HepG2 (cell line): ENCODE measurements around the gene NOTUM. TPM values are rescaled to one million over a fixed set of nuclear protein-coding genes. Genes with fewer than 3 reads are reported as not detected.

Source experiments
- ADNP ChIP-seq: sonication (generic); formaldehyde crosslinking; IDR thresholded peaks from 2 replicates; pipeline ENCODE4 v1.4.0; 2020; ENCODE audit warnings: missing genetic modification reagents
- AHR ChIP-seq: IDR thresholded peaks from 2 replicates; pipeline ENCODE4 v1.6.1; 2018; ENCODE audit warnings: missing genetic modification reagents, missing compliant biosample characterization
- CHD2 ChIP-seq: IDR thresholded peaks from 2 replicates; pipeline ENCODE4 v1.6.1; 2011; ENCODE audit warnings: low read depth, low read length, improper control_type of control experiment
- SIX1 ChIP-seq: sonication (generic); formaldehyde crosslinking; IDR thresholded peaks from 2 replicates; pipeline ENCODE4 v1.4.0; 2020; ENCODE audit warnings: missing genetic modification reagents, borderline replicate concordance
- ZBTB7A ChIP-seq: sonication (generic); formaldehyde crosslinking; IDR thresholded peaks from 2 replicates; pipeline ENCODE4 v1.8.0; 2022; ENCODE audit warnings: mild to moderate bottlenecking, missing genetic modification reagents
- ZKSCAN8 ChIP-seq: IDR thresholded peaks from 2 replicates; pipeline ENCODE4 v1.6.1; 2016; ENCODE audit warnings: borderline replicate concordance, missing genetic modification reagents, missing compliant biosample characterization
- ZNF253 ChIP-seq: sonication (generic); formaldehyde crosslinking; IDR thresholded peaks from 2 replicates; pipeline ENCODE4 v1.8.0; 2022; ENCODE audit warnings: mild to moderate bottlenecking, missing genetic modification reagents, borderline replicate concordance
- polyA plus RNA-seq, 8 experiments: library from polyadenylated mRNA; depleted of rRNA in 3 of 8; stranded (reverse) in 7 of 8; unstranded in 1 of 8; fragments of >200 nt; fragmentation: Illumina TruSeq in 4 of 8; extraction: Trizol in 4 of 8; gene quantifications; 2 replicates each; pipeline versions ENCODE4 v1.2.1 to v1.2.3, GENCODE V29; 2011 to 2016; ENCODE audit warnings: low read depth in 4 of 8, missing spikeins in 1 of 8, mixed read lengths in 1 of 8; ENCODE audit not compliant: insufficient read depth in 1 of 8
- total RNA-seq, 5 experiments: library from RNA; depleted of rRNA; stranded (reverse); fragments of >200 nt; fragmentation: Illumina TruSeq; extraction: Trizol; gene quantifications; 2 replicates each; pipeline ENCODE4 v1.2.3, GENCODE V29; 2016; ENCODE audit warnings: low read depth in 1 of 5
- TF ChIP-seq, protein P1 (sequence below): sonication (generic); formaldehyde crosslinking; IDR thresholded peaks from 2 replicates; pipeline ENCODE4 v1.4.0; 2020; ENCODE audit warnings: missing genetic modification reagents
- TF ChIP-seq, protein P2 (sequence below): sonication (generic); formaldehyde crosslinking; IDR thresholded peaks from 2 replicates; pipeline ENCODE4 v1.9.0; 2021; ENCODE audit warnings: mild to moderate bottlenecking, missing genetic modification reagents
- TF ChIP-seq, protein P3 (sequence below), 2 experiments: fragments of 450-650 bp in 1 of 2; sonication (generic) in 1 of 2; formaldehyde crosslinking; IDR thresholded peaks; 2 replicates each; pipeline versions ENCODE4 v1.5.0 to v1.8.0; 2020 to 2022; ENCODE audit warnings: mild to moderate bottlenecking in 1 of 2, missing genetic modification reagents in 1 of 2
- TF ChIP-seq, protein P4 (sequence below): sonication (generic); formaldehyde crosslinking; IDR thresholded peaks from 2 replicates; pipeline ENCODE4 v1.4.0; 2020; ENCODE audit warnings: missing genetic modification reagents
- TF ChIP-seq, protein P5 (sequence below): sonication (generic); formaldehyde crosslinking; conservative IDR thresholded peaks from 2 replicates; pipeline ENCODE4 v1.4.0; 2020; ENCODE audit warnings: missing genetic modification reagents

NOTUM gene
- total and polyA plus RNA-seq, 2 of the 13 experiments (the other 11 are each of a cell fraction or from before 2014, with no cell fraction given): 150 to 160 TPM

DNA sequence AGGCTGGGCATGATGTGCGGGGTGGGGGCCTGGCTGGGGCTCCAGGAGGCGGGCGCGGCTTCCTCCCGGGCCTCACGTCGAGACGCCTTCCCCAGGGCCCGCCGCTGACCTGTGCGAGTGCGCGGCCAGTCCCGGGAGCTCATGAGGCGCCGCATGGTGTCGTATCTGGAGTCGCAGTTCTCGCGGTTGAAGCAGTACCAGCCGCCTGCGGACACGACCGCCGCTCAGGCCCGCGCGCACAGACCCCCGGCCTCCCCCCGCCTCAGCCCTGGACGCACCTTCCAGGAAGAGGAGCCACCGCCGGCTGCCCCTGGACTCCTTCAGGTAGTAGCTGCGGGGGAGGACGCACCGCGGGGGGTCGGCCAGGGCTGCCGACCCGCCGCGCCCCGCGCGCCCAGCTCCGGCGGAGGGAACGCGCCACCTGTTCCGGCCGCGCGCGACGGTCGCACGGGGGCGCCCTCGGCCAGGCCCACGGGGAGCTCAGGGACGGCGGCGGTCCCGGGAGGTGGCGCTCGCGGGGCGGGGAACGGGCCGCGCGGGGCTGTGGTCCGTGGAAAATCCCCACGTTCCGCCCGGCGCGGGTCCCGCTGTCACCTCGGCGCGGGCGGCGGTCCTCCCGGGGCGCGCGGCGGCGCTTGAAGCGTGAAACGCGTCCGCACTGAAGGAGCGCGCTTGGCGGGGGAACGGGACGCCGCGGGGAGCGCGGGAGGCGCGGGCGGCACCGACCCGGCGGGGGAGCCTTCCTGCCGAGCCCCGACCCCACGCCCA is 1.4 kb downstream of the NOTUM start (continued):
- TF ChIP-seq, protein P1, sequence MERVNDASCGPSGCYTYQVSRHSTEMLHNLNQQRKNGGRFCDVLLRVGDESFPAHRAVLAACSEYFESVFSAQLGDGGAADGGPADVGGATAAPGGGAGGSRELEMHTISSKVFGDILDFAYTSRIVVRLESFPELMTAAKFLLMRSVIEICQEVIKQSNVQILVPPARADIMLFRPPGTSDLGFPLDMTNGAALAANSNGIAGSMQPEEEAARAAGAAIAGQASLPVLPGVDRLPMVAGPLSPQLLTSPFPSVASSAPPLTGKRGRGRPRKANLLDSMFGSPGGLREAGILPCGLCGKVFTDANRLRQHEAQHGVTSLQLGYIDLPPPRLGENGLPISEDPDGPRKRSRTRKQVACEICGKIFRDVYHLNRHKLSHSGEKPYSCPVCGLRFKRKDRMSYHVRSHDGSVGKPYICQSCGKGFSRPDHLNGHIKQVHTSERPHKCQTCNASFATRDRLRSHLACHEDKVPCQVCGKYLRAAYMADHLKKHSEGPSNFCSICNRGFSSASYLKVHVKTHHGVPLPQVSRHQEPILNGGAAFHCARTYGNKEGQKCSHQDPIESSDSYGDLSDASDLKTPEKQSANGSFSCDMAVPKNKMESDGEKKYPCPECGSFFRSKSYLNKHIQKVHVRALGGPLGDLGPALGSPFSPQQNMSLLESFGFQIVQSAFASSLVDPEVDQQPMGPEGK (CRISPR knock-in tag): peak; percentile 33; the same call in 1 of the 2 replicates
- no peak for TF ChIP-seq SIX1 (CRISPR knock-in tag)
- peak; percentile 60; the same call in 1 of the 2 replicates for TF ChIP-seq ZBTB7A (CRISPR knock-in tag)
- TF ChIP-seq, protein P2, sequence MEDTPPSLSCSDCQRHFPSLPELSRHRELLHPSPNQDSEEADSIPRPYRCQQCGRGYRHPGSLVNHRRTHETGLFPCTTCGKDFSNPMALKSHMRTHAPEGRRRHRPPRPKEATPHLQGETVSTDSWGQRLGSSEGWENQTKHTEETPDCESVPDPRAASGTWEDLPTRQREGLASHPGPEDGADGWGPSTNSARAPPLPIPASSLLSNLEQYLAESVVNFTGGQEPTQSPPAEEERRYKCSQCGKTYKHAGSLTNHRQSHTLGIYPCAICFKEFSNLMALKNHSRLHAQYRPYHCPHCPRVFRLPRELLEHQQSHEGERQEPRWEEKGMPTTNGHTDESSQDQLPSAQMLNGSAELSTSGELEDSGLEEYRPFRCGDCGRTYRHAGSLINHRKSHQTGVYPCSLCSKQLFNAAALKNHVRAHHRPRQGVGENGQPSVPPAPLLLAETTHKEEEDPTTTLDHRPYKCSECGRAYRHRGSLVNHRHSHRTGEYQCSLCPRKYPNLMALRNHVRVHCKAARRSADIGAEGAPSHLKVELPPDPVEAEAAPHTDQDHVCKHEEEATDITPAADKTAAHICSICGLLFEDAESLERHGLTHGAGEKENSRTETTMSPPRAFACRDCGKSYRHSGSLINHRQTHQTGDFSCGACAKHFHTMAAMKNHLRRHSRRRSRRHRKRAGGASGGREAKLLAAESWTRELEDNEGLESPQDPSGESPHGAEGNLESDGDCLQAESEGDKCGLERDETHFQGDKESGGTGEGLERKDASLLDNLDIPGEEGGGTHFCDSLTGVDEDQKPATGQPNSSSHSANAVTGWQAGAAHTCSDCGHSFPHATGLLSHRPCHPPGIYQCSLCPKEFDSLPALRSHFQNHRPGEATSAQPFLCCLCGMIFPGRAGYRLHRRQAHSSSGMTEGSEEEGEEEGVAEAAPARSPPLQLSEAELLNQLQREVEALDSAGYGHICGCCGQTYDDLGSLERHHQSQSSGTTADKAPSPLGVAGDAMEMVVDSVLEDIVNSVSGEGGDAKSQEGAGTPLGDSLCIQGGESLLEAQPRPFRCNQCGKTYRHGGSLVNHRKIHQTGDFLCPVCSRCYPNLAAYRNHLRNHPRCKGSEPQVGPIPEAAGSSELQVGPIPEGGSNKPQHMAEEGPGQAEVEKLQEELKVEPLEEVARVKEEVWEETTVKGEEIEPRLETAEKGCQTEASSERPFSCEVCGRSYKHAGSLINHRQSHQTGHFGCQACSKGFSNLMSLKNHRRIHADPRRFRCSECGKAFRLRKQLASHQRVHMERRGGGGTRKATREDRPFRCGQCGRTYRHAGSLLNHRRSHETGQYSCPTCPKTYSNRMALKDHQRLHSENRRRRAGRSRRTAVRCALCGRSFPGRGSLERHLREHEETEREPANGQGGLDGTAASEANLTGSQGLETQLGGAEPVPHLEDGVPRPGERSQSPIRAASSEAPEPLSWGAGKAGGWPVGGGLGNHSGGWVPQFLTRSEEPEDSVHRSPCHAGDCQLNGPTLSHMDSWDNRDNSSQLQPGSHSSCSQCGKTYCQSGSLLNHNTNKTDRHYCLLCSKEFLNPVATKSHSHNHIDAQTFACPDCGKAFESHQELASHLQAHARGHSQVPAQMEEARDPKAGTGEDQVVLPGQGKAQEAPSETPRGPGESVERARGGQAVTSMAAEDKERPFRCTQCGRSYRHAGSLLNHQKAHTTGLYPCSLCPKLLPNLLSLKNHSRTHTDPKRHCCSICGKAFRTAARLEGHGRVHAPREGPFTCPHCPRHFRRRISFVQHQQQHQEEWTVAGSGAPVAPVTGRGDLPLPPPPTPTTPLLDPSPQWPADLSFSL (CRISPR knock-in tag): no peak
- TF ChIP-seq, protein P3, sequence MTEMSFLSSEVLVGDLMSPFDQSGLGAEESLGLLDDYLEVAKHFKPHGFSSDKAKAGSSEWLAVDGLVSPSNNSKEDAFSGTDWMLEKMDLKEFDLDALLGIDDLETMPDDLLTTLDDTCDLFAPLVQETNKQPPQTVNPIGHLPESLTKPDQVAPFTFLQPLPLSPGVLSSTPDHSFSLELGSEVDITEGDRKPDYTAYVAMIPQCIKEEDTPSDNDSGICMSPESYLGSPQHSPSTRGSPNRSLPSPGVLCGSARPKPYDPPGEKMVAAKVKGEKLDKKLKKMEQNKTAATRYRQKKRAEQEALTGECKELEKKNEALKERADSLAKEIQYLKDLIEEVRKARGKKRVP (CRISPR knock-in tag; IDR thresholded peaks at IDR 0.05): no peak
- TF ChIP-seq ZNF253 (CRISPR knock-in tag): no peak; the same call in 1 of the 2 replicates
- no peak for TF ChIP-seq AHR
- TF ChIP-seq, protein P4, sequence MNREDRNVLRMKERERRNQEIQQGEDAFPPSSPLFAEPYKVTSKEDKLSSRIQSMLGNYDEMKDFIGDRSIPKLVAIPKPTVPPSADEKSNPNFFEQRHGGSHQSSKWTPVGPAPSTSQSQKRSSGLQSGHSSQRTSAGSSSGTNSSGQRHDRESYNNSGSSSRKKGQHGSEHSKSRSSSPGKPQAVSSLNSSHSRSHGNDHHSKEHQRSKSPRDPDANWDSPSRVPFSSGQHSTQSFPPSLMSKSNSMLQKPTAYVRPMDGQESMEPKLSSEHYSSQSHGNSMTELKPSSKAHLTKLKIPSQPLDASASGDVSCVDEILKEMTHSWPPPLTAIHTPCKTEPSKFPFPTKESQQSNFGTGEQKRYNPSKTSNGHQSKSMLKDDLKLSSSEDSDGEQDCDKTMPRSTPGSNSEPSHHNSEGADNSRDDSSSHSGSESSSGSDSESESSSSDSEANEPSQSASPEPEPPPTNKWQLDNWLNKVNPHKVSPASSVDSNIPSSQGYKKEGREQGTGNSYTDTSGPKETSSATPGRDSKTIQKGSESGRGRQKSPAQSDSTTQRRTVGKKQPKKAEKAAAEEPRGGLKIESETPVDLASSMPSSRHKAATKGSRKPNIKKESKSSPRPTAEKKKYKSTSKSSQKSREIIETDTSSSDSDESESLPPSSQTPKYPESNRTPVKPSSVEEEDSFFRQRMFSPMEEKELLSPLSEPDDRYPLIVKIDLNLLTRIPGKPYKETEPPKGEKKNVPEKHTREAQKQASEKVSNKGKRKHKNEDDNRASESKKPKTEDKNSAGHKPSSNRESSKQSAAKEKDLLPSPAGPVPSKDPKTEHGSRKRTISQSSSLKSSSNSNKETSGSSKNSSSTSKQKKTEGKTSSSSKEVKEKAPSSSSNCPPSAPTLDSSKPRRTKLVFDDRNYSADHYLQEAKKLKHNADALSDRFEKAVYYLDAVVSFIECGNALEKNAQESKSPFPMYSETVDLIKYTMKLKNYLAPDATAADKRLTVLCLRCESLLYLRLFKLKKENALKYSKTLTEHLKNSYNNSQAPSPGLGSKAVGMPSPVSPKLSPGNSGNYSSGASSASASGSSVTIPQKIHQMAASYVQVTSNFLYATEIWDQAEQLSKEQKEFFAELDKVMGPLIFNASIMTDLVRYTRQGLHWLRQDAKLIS (CRISPR knock-in tag): no peak
- no peak for TF ChIP-seq ADNP (CRISPR knock-in tag)
- TF ChIP-seq, protein P5, sequence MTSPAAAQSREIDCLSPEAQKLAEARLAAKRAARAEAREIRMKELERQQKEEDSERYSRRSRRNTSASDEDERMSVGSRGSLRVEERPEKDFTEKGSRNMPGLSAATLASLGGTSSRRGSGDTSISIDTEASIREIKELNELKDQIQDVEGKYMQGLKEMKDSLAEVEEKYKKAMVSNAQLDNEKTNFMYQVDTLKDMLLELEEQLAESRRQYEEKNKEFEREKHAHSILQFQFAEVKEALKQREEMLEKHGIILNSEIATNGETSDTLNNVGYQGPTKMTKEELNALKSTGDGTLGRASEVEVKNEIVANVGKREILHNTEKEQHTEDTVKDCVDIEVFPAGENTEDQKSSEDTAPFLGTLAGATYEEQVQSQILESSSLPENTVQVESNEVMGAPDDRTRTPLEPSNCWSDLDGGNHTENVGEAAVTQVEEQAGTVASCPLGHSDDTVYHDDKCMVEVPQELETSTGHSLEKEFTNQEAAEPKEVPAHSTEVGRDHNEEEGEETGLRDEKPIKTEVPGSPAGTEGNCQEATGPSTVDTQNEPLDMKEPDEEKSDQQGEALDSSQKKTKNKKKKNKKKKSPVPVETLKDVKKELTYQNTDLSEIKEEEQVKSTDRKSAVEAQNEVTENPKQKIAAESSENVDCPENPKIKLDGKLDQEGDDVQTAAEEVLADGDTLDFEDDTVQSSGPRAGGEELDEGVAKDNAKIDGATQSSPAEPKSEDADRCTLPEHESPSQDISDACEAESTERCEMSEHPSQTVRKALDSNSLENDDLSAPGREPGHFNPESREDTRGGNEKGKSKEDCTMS (CRISPR knock-in tag): no peak
- TF ChIP-seq ZKSCAN8 (CRISPR knock-in tag): no peak
- TF ChIP-seq CHD2: 0 out of 2 replicates have a peak, but pooled peaks have one; percentile 19
